Gastroesophageal sphincter (tissue), 3 donors: ENCODE results near the gene PEX11B.

Source experiments
- POLR2A ChIP-seq, 2 donors: fragments of 450-650 bp; IDR thresholded peaks; one replicate each; pipeline ENCODE4 v1.6.1; 2017; ENCODE audit warnings: antibody characterized with exemption in 2 of 2, mild to moderate bottlenecking in 2 of 2, moderate library complexity in 1 of 2
- TF ChIP-seq, protein P1 (sequence below), 4 experiments: fragments of 200-600 bp in 2 of 4; fragments of 450-650 bp in 2 of 4; sonication (generic) in 1 of 4; IDR thresholded peaks; one replicate each; pipeline ENCODE4 v1.5.1; 2017 to 2019; ENCODE audit warnings: antibody characterized with exemption in 4 of 4, mild to moderate bottlenecking in 2 of 4, moderate library complexity in 2 of 4

DNA sequence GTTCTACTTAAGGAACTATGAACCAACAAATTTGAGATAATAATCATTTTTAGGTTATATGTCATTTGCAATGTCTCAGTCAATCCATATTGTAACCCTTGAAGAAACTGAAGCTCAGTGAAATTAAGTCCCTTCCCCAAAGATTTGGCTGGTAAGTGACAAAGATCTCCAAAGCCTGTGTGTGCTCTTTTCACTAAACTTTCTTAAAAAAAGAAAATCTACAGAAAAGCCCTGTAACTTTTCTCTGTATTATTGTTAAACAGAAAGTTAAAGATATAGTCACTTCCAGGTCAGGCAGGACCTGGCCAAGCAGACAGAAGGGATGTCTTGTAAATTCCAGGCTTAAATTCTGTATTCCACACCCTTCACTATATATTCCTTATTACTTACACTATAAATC, 37.8 kb upstream of the PEX11B start:
- TF ChIP-seq POLR2A (IDR thresholded peaks at IDR 0.05), result no peak
- TF ChIP-seq, protein P1, sequence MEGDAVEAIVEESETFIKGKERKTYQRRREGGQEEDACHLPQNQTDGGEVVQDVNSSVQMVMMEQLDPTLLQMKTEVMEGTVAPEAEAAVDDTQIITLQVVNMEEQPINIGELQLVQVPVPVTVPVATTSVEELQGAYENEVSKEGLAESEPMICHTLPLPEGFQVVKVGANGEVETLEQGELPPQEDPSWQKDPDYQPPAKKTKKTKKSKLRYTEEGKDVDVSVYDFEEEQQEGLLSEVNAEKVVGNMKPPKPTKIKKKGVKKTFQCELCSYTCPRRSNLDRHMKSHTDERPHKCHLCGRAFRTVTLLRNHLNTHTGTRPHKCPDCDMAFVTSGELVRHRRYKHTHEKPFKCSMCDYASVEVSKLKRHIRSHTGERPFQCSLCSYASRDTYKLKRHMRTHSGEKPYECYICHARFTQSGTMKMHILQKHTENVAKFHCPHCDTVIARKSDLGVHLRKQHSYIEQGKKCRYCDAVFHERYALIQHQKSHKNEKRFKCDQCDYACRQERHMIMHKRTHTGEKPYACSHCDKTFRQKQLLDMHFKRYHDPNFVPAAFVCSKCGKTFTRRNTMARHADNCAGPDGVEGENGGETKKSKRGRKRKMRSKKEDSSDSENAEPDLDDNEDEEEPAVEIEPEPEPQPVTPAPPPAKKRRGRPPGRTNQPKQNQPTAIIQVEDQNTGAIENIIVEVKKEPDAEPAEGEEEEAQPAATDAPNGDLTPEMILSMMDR (IDR thresholded peaks at IDR 0.05), result no peak
